ENCODE results near the gene EPHB6.

Gene EPHB6

GRCh38 chr7:142897691-142898090 is 42.8 kb downstream of the EPHB6 start:
- no peak for TF ChIP-seq CTCF (IDR thresholded peaks at IDR 0.05)

- no peak for TF ChIP-seq CTCF (IDR thresholded peaks at IDR 0.05)
Measured at GRCh38 chr7:142898377-142899170, 43.7 kb downstream of the EPHB6 start.

DNA sequence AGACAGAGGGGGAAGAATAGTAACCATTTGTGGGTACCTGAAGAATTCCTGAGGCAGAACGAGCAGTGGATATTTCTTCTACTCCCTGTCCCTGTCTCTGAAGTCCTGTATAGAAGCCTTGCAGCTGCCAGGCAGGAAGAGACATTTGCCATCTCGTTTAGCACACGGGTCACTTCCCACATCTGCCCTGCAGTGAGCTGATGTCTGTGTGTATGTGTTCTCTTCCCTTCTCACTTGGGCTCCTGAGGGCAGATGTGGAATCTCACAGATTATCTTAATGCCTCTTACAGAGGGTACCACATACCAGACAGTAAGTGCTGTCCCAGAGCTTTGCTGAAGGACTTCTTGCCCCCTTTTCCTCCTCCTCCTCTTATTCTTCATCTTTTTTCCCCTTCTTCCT is 44.8 kb downstream of the EPHB6 start:
- no peak for TF ChIP-seq CTCF (IDR thresholded peaks at IDR 0.05)

GRCh38 chr7:142901426-142902259 is 46.8 kb downstream of the EPHB6 start:
- TF ChIP-seq CTCF (IDR thresholded peaks at IDR 0.05) = no peak

DNA sequence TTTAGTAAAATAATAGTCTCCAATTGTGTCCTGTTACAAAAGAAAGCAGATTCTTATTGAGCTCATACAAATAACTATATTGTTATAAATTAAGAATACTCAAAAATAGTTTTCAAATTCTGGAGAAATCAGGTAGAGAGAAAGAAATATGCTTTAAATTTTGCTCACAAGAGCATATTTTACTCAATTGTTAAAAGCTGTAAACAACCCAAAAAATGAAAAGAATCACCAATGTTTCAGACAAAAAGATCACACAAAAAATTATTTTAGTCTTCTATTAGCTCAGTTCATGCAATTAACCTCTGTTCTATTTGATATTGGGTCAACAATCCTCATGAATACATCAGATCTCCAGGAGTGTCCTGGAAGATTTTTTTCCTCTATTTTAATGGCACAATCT is 49.3 kb downstream of the EPHB6 start:
- no peak for TF ChIP-seq CTCF (IDR thresholded peaks at IDR 0.05)

DNA sequence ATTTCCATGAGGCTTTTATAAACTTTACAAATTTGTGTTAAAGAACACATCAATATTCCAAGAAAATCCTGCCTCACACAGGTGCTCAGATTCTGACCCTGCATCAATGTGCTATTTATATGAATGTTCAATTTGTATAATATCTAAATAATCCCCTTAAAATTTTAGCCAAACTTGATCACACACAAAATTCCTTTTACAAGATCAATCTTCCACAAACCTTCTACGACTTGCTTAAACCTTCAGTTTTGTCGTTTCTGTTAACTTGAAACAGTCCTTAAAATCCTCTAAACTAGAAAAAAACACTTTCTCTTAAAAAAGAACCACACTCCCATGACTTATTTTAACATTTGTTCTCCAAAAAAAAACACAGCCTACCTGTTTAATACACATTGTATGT is 50.9 kb downstream of the EPHB6 start:
- no peak for TF ChIP-seq CTCF (IDR thresholded peaks at IDR 0.05)

DNA sequence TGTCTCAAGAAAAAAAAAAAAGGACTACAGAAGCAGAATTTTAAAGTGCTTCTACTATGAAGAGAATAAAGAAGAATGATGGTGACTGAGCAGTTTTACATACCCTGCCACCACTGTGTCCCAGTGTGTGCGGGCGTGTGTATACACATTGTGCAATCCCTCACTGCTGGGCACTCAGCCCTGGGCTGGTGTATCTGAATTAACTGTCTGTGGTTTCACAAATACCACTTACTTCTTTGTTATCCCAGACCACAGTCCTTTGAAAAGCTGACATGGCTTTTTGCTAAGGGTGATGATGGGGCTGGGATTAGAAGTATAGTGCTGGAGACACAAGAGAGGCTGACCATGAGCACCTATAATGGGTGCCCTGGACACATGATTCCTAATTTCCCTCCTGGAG is 51.8 kb downstream of the EPHB6 start:
- no peak for TF ChIP-seq CTCF (IDR thresholded peaks at IDR 0.05)

Data from LNCAP (cell line).